GM12873 (cell line): ENCODE data around the gene ARSG.

Experiments used
- CTCF ChIP-seq: IDR thresholded peaks from 2 replicates; pipeline ENCODE4 v1.5.1; 2012; ENCODE audit warnings: low read depth, mild to moderate bottlenecking, moderate library complexity, low read length, control low read depth; ENCODE audit not compliant: insufficient read depth; ENCODE audit errors: missing control alignments

Gene ARSG

DNA sequence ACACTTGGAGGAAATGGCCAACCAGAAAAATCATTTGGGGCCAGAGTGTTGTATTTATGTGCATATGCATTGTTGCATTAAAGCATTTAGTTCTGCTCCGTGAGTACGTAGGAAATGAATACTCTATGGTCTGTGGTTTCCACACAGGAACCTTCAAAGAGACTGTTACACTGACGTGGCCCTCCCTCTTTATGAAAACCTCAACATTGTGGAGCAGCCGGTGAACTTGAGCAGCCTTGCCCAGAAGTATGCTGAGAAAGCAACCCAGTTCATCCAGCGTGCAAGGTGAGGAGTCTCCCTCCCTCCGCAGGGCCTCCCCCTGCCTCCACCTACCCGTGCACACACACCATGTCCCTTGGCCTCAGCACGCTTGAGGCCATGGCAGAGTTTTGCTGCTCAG is 65.2 kb downstream of the ARSG start:
- TF ChIP-seq CTCF = no peak

- TF ChIP-seq CTCF = no peak
These were observed 65.7 kb downstream of the ARSG start for GRCh38 chr17:68356949-68357455.

DNA sequence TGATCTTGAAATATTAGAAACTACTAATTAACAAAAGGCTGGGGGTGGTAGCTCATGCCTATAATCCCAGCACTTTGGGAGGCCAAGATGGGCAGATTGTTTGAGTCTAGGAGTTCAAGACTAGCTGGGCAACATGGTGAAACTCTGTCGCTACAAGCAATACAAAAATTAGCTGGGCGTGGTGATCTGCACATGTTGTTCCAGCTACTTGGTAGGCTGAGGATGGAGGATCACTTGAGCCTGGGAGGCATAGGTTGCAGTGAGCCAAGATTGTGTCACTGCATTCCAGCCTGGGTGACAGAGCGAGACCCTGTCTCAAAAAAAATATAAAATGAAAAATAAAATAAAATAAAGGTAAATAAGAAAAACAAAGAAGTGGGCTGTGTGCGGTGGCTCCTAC is 66.6 kb downstream of the ARSG start:
- no peak for TF ChIP-seq CTCF

- no peak for TF ChIP-seq CTCF
These were observed 68.7 kb downstream of the ARSG start for GRCh38 chr17:68359791-68360535.

- no peak for TF ChIP-seq CTCF
These were observed 74.2 kb downstream of the ARSG start for GRCh38 chr17:68365469-68365868.

DNA sequence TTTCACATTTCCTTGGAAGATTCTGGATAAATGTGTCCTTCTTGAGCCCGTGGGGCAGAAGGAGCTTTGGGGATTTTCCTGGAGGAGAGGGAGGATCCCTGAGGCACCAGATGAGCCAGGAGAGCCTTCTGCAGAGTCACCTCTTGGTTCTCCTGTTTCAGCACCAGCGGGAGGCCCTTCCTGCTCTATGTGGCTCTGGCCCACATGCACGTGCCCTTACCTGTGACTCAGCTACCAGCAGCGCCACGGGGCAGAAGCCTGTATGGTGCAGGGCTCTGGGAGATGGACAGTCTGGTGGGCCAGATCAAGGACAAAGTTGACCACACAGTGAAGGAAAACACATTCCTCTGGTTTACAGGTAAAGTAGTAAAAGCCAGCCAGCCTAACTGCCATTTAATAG is 77.1 kb downstream of the ARSG start:
- no peak for TF ChIP-seq CTCF

DNA sequence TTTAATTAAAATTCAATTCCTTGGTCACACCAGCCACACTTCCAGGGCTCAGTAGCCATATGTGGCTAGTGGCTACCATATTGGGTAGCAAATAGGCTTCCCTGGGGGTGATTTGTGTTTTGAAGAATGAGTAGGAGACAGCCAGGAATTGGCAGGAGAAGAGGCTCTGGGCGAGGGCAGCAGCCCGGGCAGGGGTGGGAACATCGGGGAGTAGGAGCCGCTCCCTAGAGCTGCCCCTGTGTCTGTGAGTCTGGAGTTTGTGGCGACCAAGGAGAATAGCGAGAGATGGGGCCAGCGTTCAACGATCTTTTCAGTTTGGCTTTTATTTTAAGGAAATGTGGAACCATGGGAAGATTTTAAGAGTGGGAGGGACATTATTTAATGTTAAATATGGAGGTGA is 84.3 kb downstream of the ARSG start:
- no peak for TF ChIP-seq CTCF
